ENCODE results near the gene TAAR6. TPM values are rescaled to one million over a fixed set of nuclear protein-coding genes. Genes with fewer than 3 reads are reported as not detected.

Gene TAAR6
- total RNA-seq, 2 donors from 2014 or later = not detected

Other genes with a start within 250 kb of the TAAR6 start
- under 1 TPM in 1 of 2 donors, not detected in 1; 0.07 TPM for gene MOXD1, start 168.8 kb upstream of the TAAR6 start, total RNA-seq
- gene STX7, start 57.2 kb upstream of the TAAR6 start, total RNA-seq = 10 to 100 TPM; 15.2 to 20.3 TPM
- not detected for gene TAAR9, start 32.0 kb upstream of the TAAR6 start, total RNA-seq
- not detected for gene TAAR8, start 17.6 kb upstream of the TAAR6 start, total RNA-seq
- gene TAAR5, start 19.4 kb downstream of the TAAR6 start, total RNA-seq = not detected
- gene TAAR2, start 54.0 kb downstream of the TAAR6 start, total RNA-seq = not detected
- gene TAAR1, start 88.9 kb downstream of the TAAR6 start, total RNA-seq = not detected
- not detected for gene VNN1, start 143.7 kb downstream of the TAAR6 start, total RNA-seq
- 10 to 100 TPM; 11.4 to 19.3 TPM for gene VNN2, start 187.6 kb downstream of the TAAR6 start, total RNA-seq
- 1 to 10 TPM; 6.3 to 9.4 TPM for gene SLC18B1, start 228.3 kb downstream of the TAAR6 start, total RNA-seq
- 1,000 to 10,000 TPM; 1,712 to 1,768 TPM for gene RPS12, start 244.2 kb downstream of the TAAR6 start, total RNA-seq